HL-60 (cell line): ENCODE data around the gene SUSD2.
"Not testable (repeated sequence)": the region's sequence is repeated elsewhere in the genome, so short reads cannot be mapped to it uniquely, and the experiment has no call there.

Source experiments
- CTCF ChIP-seq: IDR thresholded peaks from one replicate; pipeline ENCODE4 v1.5.1; 2011; ENCODE audit warnings: low read length, control low read depth, inconsistent platforms; ENCODE audit not compliant: insufficient read depth
- POLR2AphosphoS5 ChIP-seq: IDR thresholded peaks from 2 replicates; pipeline ENCODE4 v1.6.1; 2012; ENCODE audit warnings: low read depth

- not testable (repeated sequence) for TF ChIP-seq CTCF, POLR2AphosphoS5
These were observed 30.4 kb downstream of the SUSD2 start for GRCh38 chr22:24211716-24212115.
